GM21381 (cell line): ENCODE data around the gene CTNND2.

Experiments used
- ATAC-seq: cut with Tn5 transposase; IDR thresholded peaks from one replicate; pipeline ENCODE4 v1.9.1; 2021; ENCODE audit warnings: mild to moderate bottlenecking, moderate library complexity; ENCODE audit not compliant: unreplicated experiment

Gene CTNND2

DNA sequence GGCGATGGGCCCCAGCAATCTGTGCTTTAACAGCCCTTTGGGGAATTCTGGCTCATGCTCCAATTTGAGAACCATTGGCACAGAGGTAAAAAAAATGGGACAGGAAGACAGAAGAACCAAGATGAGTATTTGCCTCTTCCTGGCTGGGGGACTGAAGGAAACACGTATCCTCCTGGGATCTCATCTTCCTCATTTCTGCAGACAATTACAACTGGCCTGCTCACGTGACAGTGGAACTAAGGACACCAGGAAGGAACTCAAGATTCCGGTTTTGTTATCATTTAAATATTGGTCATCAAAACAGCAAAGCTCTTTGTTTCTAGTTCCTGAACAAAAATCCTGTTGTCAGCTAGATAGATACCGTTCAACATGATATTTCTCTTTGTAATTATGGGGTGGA, 927.2 kb downstream of the CTNND2 start:
- ATAC-seq, result no peak

DNA sequence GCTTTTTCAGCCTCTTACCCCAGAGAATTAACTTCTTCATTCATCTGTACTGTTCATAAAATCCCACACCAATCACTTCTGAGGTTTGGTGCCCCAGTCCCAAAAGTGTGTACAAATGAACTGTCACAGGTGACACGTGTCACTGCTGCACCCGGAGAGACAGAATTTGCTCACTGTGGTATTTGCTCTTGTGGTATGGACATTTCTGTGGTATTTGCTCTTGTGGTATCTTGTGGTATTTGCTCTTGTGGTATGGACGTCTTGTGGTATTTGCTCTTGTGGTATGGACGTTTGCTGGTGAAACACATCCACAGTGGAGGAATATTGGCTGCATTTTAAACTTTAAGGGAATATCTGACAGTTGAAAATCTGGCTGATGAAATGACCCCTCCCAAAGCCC, 928.3 kb downstream of the CTNND2 start:
- ATAC-seq, result no peak

DNA sequence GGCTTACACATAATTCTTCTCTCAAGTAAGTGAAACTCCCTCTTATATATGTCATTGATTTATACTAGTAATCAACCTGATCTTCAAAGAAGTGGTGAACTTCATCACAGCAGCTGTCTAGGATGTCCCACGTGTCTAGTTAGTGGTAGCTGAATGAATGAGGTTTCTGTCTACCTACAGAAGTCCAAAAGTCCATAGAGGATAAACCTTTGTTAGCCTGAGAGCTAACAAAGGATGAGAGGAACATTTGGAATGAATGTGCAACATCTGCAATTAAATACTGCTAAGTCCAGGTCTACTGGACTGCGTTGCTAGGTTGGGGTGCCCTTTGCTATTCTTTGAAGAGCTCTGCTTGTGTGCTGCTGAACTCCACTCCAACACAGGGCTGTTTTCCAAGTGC, 929.4 kb downstream of the CTNND2 start:
- ATAC-seq, result no peak

DNA sequence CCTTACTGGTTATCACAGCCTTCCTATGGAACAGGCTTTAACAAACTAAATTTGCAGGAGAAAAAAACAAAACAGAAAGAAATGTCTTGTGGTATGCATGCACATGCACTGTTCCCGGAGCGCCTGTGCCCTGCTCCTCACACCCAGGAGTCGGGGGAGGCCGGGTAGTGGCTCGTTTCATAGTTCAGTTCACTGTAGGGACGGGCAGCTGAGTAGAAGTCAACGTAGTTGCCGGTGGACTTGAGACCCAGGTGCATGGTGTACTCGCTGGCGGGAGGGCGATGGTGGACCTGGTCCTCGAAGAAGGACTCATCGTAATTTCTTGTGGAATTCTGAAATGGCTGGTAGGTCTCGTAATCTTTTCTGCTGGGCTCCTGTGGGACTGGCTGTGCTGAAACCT, 930.9 kb downstream of the CTNND2 start:
- no peak for ATAC-seq

DNA sequence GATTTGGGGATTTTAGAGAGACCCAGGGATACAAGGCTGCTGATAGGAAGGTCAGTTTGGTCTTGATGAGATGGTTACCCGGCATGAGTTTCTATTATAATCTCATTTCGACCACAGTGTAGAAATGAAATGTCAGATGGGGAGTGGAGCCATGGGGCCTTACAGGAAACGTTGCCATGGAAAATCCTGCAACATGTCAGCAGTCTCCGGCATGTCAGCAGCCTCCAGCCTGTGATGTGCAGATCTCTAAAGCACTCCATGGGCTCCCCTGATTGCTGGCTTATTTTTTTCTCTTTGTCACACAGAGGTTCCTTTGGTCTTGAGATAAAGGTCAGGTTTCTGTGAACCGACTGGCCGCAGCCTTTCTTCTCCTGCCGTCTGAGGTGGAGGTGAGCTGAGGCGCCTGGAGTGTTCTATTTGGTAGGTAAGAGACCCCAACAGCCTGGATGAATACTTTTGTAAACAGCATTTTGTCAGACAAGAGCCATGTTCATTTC, 934.5 kb downstream of the CTNND2 start:
- no peak for ATAC-seq

DNA sequence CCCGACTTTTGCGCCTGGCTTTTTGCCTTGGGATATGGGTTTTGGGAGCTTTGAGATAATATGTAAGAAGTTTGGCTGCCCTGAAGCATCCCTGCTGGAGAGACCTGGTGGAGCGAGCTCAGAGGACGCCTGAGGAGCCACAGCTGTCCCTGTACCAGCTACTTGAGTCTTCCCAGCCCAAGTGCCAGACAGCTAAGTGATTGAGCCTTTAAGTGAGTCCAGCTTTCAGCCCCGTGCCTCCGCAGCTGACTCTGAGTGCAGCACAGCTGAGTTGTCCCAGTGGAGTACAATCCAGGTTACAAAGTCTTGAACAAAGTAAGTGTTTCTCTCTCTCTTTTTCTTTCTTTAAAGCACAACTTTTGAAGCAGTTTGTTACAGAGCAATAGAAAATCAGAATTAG, 939.4 kb downstream of the CTNND2 start:
- no peak for ATAC-seq

DNA sequence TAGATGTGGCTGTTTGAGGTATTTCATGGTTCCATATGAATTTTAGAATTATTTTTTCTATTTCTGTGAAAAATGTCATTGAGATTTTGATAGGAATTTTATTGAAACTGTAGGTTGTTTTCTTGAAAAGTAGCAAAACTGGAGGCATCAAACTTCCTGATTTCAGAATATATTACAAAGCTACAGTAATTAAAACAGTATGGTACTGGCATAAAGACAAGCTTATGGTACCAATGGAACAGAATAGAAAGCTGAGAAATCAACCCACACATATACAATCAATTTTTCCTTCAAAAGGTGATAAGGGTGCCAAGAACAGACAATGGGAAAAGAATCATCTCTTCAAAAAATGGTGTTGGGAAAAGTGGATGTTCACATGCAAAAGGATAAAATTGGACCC, 945.5 kb downstream of the CTNND2 start:
- no peak for ATAC-seq

DNA sequence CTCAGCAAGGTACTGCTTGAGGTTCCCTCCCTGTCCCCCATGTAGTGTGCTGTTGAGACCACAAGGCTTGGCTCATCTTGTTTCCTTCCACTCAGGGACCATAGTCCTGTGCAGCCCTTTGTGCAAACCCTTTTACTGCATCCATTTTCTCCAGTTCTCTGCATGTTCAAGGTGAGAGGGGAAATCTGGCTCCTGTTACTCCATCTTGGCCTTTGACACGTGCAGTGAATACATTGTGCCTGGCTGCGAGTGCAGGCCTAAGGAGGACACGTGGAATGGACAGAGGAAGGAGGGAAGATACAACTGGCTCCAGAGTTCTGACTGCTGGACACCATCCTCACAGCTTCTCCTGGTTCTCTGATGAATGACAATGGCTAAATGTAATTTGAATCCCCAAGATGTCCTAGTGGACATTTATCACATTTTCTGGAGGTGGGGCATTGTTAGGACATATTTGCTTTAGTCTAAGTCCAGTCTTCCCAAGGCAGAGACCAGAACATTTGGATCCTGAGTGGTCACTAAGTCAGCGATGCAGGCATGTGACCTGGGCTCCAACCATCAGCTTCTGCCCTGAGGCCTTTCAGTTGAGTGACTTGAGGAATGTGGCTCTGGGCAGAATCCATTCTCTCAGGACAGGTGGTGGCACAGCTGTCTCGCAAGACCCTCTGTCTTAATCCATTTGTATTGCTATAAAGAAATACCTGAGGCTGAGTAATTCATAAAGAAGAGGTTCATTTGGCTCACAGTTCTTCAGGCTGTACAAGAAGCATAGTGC, 954.2 kb downstream of the CTNND2 start:
- ATAC-seq, result no peak

DNA sequence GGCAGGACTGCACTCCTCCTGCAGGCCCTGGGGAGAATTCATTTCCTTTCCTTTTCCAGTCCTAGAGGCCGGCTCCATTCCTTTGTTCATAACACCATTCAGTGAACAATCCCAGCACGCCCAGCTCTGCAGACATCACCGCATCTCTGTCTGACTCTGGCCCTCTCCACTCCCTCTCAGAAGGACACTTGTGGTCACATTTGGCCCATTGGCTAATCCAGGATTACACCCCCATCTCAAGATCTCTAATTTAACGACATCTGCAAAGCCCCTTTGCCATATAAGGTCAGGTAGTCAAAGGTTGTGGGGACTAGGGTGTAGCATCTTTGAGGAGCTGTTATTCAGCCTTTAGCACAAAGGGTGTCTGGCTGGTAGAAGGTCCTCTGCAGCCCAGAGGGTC, 958.2 kb downstream of the CTNND2 start:
- no peak for ATAC-seq

DNA sequence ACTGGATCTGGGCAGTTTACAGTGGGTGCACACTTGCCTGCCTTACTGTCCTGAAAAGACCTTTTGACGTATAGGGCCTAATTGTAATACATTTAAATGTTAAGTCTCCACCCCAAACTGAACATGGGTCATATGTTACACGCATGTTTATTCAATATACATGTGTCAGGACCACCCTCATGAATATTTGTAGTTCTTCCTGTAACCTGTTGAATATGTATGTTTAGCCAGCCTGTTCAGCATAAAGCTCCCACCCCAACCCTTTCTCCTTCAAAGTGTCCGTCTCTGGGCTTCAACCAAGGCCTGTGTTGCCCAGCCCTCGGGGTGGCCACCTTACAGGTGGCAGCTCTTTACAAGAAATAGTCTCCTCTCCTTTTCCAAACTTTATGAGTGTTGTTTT, 962.3 kb downstream of the CTNND2 start:
- no peak for ATAC-seq

DNA sequence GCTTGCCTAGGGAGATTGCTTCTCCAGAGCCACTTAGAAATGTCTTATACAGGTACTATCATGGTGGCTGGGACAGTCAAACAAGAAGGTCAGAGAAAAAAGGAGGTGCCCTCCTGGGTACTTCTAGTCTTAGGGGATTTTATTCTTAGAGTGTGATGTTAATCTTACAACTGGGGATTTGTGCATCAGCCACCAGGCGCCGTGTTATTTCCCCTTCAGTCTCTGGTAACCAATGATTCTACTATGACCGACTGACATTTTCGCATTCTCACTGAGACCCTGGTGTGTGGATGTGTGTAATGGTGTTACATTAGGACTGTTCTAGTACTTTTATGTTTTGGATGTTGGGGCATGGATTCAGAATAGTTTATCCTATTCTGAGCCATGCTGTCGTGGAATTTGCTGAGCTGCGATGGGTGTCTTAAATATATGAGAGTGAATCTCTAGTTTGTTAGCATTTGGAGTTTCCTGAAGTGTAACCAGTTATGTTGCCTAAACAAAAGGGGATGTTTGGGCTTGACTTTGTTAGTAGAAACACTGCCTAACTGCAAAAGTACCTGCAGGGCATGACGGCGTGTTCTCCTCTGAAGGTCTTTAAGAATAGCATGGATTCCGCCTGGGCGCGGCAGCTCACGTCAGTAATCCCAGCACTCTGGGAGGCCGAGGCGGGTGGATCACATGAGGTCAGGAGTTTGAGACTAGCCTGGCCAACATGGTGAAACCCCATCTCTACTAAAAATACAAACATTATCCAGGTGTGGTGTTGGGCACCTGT, 968.0 kb downstream of the CTNND2 start:
- no peak for ATAC-seq

DNA sequence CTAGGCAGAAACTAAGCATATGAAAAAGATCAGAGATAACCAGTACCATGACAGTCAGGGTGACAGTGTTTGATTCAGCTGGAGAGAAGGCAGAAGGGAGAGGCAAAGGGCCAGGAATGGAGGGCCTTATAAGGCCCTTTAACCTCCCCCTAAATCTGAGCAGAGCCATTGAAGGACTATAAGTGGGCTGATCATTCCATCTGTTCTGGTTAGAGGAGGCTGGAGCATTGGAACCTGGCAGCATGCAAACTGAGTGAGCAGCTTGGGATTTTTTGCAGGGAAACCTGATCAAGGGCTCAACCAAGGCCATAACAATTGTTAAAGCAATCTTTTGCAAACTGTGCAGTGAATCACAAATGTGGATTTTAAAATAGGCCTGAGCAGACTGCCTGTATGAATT, 968.7 kb downstream of the CTNND2 start:
- ATAC-seq, result no peak

DNA sequence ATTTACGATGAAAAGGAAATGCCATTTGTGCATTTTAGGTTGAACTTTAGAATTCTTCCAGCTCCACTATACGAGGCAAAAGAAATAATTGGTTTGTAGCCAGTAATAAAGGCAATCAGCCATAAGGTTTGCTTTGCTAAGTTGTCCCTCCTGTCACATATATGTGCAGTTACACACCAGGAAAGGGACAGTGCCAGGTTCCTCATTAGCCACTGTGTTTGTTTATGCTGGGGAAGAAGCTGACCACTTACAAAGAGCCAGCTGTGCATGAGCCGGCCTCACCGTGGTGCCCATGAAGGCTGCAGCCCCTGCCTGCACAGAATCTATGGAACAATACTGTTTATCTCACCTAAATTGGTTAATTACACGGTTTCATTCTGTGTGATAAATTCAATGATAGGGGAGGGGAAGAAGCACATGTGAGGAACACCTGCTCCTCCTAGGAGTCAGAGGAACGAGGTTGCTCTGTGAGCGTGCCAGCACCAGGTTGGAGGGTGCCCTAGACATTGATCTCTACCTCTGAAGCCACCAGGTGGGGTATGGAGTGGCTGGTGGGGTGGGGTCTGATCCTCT, 969.4 kb downstream of the CTNND2 start:
- no peak for ATAC-seq

DNA sequence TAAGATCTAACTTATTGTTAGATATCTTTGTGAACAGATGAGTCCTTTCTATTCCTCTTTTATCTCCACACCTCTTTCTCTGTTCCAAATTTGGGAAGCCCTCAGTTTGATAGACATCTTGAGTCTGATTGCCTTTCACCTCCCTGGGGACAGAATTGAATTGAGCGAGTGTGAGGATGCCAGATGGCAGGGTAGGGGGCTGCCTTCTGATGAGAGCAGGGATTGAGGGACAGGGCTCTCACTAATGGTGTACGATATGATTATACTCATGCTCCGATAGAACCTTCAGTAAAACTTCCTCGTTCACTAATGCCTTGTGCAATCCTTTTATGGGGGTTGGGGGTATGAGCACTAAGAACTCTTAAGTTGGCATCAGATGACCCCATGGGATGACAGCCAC, 971.1 kb downstream of the CTNND2 start:
- ATAC-seq, result no peak

DNA sequence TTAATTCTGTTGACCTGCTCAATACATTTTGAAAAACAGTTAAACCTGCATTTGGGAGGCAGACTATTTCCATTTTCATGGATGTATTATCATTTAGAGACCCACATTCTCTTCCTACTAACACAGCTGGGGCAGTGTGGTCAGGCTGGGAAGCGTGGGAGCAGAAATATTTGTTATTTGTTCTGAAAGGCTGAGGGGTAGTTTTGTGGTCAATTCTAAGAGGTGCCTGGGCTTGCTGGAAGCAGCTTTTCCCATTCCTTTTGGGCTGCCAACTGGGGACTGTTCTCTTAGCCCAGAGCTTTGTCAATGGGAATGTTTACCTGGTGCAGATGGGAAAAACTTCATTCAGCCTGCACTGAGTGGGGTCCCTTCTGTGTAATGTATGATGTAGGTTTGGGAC, 971.8 kb downstream of the CTNND2 start:
- no peak for ATAC-seq

DNA sequence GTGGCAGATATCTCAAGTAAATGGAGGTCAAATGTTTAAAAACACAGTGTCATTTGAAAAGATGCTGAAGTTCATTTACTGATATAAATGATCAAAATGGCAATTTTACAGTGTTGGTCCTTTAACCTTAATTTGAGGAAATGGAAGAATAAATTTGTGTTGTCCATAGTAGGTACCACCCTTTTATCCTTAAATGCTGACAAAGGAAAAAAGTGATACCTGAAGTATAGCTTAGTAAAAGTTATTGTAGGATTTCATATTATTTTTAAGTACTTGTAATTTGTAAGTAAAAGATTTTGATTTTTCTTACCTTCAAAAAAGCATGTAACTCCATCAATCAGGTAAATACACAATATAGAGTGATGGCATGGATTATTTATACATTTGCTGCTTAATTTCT, 976.6 kb downstream of the CTNND2 start:
- ATAC-seq, result no peak

DNA sequence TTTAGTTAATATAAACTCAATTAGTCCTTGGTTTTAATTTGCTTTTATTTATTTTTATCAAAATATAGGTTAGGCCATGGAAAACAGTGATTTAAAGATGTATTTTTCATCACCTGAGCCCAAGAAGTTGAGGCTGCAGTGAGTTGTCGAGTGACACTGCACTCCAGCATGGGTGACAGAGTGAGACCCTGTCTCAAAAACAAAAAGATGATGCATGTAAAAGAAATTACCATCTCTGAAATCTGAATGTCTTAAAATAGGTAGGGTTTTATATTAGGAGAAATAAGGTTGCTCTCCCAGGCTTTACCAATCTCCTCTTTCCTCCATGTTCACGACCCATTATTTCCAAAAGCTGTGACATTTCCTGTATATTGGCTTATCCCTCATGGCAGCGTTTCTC, 980.9 kb downstream of the CTNND2 start:
- no peak for ATAC-seq
